G401 (cell line): ENCODE measurements around the gene ZNF524. TPM values are rescaled to one million over a fixed set of nuclear protein-coding genes. Genes with fewer than 3 reads are reported as not detected.

ENCODE experiments used
- DNase-seq: peaks from one replicate; pipeline ENCODE4 v3.0.0-alpha.2; 2015; ENCODE audit warnings: low spot score
- in situ Hi-C: cut with HindIII; loops from 2 replicates; pipeline ENCODE4 v1.10.0; 2016; ENCODE audit warnings: low sequenced_read_pairs, mixed read lengths
- total RNA-seq: library from RNA; depleted of rRNA; stranded (reverse); fragments of >200 nt; shearing (Covaris generic); gene quantifications from 2 replicates; pipeline ENCODE4 v1.2.3, GENCODE V29; 2014

ZNF524 gene
- total RNA-seq, 1 experiment from 2014 or later, result 8.4 TPM

DNA sequence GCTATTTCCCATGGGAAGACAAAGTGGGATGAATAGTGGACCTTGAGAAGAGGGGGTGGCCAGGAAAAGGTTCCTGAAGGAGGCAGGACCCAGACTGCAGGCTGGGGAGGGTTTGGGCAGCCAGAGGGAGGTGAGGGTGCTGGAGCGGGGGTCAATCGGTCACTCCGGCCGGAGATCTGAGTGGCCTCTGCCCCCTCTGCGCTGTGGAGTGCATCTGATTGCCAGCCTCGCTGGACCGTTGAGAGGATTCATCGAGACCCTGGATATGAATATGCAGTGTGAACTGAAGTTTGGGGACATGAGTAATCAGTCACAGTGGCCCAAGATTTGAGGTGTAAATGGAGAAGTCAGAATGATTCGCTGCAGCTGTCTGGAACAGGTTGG, 35.2 kb downstream of the ZNF524 start:
- in situ Hi-C loops, result no loop called here

DNA sequence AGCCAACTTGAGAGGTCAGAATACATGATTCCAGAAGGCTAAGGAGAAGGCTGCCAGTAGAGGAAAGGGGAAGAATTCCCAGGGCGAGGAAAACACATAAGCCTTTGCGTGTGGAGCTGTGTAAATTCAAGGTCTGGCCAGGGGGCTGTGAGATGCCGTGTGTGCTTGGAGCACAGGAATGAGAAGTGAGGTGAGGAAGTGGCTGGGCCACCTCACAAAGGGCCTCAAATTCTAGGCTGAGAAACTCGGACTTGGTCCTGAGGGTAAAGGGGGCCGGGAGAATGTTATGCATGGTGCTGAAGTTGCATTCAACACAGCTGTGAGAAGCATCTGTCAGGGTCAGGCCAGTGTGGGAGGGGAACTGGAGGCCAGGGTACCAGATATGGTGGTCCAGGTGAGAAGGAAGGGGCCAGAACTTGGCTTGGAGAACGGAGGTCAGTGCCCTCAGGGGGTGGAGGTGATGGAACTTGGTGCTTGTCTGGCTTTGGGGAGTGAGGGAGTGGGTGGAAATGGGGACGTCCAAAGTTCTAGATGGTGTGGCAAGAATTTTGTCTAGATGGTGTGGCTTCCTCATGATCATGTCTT, 35.9 kb downstream of the ZNF524 start:
- in situ Hi-C loops, result no loop called here
- no peak for DNase-seq

More for the DNA sequence above, 35.2 kb downstream of the ZNF524 start:
- DNase-seq, result no peak

DNA sequence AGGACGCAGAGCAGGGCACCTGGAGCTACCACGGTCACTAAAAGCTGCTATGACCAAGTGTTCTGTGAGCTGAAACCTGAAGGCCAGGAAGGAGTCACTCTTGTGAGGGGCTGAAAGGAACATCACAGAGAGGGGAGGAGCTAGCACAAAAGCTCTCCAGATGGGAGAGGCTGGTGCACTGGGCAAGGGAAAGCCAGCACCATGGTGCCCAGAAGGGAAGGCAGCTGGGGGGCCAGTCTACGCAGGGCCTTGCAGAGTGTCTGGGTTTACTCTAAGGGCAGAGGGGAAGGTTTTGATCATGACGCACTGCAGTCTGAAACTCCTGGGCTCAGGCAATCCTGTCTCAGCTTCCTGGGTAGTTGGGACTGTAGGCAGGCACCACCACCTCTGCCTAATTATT, 36.6 kb downstream of the ZNF524 start:
- in situ Hi-C loops, result no loop called here
- no peak for DNase-seq

DNA sequence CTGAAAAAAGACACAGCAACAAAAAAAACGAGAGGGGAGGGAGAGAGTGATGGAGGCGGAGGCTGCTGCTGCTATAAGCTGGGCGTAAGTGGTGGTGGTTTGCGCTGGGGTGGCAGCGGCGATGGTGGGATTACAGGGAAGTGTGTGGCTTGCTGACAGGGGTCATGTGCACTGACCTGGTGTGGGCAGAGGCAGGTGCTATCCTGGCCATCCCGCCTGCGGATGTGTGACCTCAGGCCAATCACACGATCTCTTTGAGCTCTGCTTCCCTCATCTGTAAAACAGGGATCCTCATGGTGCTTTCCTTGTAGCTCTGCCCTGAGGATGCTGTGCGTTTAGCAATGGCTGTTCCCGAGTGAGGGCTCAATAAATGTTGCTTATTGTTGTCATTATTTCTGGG, 37.4 kb downstream of the ZNF524 start:
- DNase-seq, result no peak
- in situ Hi-C loops, result no loop called here

DNA sequence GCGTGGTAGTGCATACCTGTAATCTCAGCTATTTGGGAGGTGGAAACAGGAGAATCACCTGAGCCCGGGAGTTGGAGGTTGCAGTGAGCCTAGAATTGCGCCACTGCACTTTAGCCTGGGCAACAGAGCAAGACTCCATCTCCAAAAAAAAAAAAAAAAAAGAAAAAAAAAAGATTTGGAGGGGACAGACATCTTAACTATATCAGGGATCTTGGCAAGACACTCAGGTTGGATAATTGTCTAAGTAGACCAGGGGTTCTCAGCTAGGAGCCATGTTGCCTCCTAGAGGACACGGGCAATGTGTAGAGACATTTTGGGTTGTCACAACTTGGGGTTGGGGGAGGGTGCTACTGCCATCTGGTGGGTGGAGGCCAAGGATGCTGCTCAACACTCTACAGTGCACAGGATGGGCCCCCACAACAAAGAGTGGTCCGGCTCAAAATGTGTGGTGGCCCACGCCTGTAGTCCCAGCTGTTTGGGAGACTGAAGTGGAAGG, 38.8 kb downstream of the ZNF524 start:
- DNase-seq, result peak; percentile 30
- in situ Hi-C loops, result no loop called here

DNA sequence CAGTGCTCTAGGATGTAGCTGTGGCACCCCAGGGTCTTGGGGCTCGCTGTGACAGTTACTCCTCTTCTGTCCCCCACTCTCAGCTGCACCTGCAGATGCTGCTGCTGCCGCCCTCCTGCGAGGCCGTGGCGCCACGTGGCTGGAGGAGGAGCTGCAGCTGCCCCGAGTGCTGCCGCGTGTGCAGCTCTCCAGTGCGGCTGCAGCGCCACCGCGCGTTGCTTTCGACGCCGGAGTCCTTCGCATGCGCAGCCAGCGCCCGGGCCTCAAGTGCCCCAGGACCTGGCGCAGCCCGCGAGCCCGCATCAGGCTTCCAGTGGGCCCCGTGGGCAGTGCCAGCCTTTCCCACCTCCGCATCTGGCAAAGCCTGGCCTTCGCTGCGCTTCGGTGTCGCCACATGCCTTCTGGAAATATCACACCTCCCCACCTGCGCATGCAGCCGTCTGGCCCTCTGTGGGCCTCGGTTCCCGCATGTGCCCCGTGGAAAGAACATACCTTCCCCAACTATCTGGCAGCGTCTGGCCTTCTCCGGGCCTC, 40.0 kb downstream of the ZNF524 start:
- in situ Hi-C loops, result no loop called here
- peak; percentile 54 for DNase-seq

DNA sequence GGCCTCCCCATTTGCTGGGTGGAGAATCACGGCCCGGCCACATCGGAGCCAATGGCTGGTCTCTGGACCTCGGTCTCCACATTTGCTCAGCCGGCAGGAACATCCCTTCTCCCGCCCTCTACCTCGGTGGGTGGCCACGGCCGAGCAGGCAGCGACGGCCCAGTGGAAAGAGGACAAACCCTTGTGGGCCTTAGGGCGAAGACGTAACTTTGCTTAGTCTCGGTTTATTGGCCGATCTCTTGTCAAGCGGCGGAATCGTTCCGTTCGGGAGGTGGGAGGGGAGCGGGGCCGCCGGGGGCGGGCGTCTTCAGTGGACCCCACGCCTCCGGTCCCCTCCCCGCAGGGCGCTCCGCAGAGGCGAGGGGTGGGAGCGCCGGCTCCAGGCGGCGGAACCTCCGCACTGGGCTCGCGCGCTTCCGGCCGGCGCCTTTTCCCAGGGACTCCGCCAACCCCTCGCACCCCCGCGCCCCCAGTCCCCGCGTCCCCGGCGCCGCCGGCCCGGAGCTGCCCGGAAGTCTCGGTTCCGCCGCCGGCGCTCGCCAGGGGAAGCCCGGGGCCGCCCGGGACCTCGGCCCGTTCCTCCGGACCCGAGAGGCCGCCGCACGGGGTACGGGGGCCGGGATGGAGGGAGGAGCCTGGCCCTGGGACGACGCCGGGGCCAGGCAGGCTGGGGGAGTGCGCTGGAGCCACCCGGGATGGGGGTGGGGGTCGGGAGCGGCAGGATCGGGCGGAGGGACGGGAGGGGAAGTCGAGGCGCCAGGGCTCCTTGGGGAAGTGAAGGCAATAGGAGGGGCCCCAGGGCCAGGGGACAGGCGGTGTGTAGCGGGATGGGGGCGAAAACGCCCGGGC, 40.7 kb downstream of the ZNF524 start, which contains the start of gene ZNF580:
TSS of gene ZNF580 (plus strand) at position 426 of the 849 bp plus-strand sequence. CDS start 1,507 bp downstream, outside the sequence.
- in situ Hi-C loops, result no loop called here
- peak; percentile 60 for DNase-seq

DNA sequence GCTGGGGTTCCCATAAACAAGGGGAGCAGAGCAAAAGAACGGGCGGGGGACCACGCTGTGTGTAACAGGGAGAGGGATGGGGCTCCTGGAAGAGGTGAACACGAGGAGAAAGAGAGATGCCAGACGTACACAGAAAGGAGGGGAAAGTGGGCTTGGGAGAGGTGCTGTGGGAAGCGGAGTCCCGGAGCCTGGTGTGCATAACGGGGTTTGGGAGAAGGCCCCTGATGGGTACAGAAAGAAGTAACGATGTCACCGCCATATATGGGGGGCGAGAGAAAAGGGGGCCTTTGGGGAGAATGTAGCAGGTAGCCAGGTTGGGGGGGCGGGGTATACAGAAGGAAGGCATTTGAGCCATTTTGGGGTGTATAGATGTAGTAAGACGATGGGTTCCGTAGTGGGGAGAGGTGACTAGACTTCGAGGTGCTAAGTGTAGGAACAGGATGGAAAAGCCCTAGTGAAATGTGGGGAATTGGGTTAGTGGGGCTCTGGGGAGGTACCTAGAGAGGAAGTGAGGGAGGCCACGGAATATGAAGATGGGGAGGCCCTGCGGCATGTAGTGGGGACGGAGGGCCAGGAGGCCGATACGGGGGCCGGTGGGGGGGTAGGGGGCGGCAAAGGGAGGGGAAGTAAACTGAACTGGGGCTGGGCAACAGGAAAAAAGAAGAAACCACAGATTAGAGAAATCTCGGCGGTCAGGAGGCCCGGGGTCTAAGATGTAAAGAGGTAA, 41.5 kb downstream of the ZNF524 start:
- in situ Hi-C loops, result no loop called here
- peak; percentile 38 for DNase-seq

DNA sequence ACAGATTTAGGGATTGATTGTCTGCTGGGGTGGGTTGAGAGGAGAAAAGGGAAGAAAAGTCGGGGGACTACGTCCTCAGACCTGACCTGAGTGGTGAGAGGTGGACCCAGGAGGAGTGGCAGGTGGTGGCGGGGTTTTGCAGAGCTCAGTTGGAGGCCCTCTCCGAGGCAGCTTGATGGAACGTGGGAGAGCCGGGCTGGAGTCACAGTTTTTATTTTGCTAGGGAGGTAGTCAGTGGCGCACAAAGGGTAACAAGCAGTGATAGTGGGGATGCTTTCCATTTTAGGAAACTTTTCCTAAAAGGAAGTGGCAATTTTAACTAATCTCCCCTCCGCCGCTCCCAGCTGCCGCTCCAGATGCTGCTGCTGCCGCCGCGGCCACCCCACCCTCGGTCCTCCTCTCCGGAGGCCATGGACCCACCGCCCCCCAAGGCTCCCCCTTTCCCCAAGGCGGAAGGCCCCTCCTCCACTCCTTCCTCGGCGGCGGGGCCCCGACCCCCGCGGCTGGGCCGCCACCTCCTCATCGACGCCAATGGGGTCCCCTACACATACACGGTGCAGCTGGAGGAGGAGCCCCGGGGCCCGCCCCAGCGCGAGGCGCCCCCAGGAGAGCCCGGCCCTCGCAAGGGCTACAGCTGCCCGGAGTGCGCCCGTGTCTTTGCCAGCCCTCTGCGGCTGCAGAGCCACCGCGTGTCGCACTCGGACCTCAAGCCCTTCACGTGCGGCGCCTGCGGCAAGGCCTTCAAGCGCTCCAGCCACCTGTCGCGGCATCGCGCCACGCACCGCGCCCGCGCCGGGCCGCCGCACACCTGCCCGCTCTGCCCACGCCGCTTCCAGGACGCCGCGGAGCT, 42.3 kb downstream of the ZNF524 start:
- peak; percentile 26 for DNase-seq
- in situ Hi-C loops, result no loop called here

DNA sequence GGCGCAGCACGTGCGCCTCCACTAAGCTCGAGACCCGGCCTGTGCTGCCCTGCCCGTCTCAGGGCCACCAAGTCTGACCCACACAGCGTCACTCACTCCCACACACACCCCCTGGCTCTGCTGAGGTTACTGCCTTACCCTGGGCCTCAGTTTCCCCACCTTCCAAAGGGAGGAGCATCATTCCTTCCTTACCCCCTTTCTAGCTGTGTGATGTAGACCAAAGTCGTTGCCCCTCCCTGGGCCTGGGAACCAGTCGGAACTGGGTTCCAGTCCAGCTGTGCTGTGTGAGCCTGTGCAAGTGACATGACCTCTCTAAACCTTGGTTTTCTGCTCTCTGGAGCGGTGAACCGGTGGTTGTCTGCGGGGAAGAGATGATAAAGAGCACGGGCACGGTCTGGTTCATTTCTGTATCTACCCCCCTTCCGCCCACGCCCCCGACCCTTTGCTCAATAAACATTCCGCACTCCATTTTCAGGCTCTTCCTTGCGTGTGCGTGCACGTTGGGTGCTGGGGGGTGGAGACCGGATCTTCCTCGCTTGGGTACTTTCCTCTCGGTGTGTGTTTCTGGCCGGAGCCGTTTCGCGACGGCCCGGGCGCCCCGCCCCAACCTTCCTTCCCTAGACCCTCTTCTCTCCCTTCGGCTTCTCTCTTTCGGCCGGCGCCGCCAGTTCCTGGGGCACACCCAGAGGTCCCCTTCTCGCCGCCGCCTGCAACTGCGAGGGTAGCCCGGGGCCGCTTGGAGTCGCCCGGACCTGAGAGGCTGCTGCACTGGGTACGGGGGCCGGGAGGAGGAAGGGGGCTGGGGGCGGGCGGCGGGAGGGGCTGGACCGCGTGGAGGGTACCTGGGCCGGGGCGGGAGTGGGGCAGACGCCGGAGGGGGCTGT, 43.2 kb downstream of the ZNF524 start, which contains the start of gene ZNF581:
TSS of gene ZNF581 (plus strand) at position 647 of the 884 bp plus-strand sequence. CDS start 923 bp downstream, outside the sequence.
- peak; percentile 76 for DNase-seq
- in situ Hi-C loops, result no loop called here

DNA sequence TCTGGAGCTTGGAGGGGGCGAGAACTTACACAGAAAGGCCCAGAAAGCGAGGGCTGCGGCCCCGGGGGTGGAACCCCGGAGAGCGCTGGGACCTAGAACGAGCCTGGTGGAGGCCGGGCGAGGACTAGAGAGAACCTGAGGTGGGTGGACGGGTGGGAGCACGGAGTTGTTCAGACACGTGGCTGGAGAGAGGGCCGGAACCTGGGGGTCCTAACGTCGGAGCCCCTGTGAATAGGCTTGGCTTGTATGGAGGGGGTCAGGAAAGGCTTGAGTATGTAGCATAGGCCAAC, 43.7 kb downstream of the ZNF524 start:
- DNase-seq, result no peak
- in situ Hi-C loops, result no loop called here

DNA sequence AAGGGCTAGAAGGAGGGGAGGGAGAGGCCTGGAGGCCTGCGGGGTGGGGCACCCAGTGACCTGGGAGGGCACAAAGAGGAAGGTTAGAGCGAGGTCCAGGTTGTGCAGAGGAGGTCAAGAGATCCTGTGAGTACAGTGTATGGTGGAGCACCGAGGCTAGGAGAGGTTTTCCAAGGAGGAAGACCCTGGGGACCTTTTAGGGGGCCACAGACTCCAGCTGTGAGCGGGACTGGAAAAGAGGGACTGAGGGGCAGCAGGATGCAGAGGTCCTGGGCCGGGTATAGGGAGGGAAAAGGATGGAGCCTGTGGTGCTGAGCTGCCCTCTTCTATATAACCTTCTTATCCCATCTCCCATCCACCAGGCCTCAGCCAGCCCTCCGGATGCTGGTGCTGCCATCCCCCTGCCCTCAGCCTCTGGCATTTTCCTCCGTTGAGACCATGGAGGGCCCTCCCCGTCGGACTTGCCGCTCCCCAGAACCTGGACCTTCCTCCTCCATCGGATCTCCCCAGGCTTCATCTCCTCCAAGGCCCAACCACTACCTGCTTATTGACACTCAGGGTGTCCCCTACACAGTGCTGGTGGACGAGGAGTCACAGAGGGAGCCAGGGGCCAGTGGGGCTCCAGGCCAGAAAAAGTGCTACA, 44.2 kb downstream of the ZNF524 start:
- DNase-seq, result no peak
- in situ Hi-C loops, result no loop called here

DNA sequence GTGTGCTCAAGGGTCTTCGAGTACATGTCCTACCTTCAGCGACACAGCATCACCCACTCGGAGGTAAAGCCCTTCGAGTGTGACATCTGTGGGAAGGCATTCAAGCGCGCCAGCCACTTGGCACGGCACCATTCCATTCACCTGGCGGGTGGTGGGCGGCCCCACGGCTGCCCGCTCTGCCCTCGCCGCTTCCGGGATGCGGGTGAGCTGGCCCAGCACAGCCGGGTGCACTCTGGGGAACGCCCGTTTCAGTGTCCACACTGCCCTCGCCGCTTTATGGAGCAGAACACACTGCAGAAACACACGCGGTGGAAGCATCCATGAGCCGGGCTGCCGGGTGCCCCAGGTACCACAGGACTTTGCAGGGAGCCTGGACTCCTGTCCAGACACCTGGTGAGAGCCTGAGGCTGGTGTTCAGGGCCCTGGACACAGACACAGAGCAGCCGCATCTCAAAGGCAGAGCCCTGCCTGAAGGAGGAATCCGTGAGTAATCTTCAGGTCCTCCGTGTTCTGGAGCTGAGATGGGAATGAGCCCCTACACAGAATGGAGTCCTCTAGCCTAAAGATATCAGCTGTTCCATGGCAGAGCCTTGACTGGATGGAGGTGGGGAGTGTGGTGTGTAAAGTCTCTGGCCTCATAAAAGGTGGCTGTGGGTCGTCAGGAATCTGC, 44.9 kb downstream of the ZNF524 start:
- no peak for DNase-seq
- in situ Hi-C loops, result no loop called here

DNA sequence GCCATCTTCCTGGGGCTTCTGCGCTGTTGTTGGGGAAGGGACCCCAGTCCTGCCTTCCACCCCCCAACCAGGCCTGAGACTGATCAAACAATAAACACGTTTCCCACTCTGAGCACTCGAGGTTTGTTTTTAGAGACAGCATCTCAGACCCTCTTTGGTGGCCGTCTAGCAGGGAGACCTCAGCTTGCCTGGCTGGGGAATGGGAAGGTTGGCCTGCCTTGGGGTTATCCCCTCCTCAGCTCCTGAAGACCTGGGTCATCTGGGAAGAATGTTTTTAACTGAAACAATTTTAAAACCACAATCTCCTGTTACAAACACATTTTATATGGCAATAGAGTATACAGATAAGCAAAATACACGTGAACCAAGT, 45.4 kb downstream of the ZNF524 start:
- in situ Hi-C loops, result no loop called here
- DNase-seq, result no peak

DNA sequence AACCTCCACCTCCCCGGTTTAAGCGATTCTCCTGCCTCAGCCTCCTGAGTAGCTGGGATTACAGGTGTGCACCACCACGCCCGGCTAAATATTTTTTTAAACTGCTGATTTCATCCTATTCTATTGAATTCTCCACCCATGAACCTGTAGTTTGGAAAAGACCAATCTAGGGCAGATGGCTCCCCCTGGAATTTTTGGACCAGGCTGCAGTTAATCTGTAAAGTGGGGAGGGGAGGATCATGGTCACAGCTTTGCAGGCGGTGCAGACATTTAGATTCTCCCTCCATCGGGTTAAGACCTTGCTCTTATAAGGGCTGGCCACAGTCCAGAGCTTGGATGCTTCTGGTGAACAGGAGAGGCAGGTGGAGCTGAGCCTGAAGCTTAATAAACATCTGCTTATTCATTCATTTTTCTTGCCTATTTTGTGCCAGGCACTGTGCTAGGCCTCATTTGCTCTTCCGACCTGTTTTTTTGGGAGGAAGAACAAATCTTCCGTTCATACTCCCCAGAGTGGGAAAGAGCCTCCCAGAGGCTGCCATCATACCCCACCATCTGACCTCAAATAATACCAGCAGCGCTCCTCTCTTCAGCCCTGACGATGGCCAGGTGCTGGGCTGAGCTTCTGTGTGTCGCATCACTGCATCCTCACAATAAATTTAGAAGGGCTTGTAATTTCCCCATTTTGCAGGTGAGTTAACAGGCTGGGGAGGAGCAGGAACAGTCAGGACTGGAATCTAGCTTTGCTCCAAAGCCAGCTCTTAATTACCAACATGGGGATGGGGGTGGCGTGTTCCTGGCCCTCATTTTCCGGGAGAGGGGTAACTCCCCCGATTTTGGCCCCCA, 47.0 kb downstream of the ZNF524 start:
- DNase-seq, result peak; percentile 49
- in situ Hi-C loops, result no loop called here
